Common myeloid progenitor, CD34-positive (primary cell): ENCODE results near the gene ATXN7L3.
A peak's percentile ranks its signal among the peaks of the same experiment; 100 is the strongest.

Experiments used
- CTCF ChIA-PET: fragments of 350-600 bp; sonication (Branson Sonifier 250); formaldehyde crosslinking; loops from one replicate; lab custom pipeline; 2021; ENCODE audit warnings: antibody characterized with exemption; lab: Charles Lee
- POLR2A ChIA-PET: fragments of 350-600 bp; sonication (Branson Sonifier 250); formaldehyde crosslinking; loops from one replicate; lab custom pipeline; 2021; ENCODE audit warnings: antibody characterized with exemption; lab: Charles Lee
- DNase-seq, 3 donors: peaks; one replicate each; pipeline versions ENCODE4 v3.0.0 to v3.0.0-alpha.2; 2013
- H3K27ac ChIP-seq, 2 experiments: 1 replicate in 1 of 2; 2 replicates in 1 of 2; pipeline ENCODE4 v1.7.0; 2013; ENCODE audit warnings: inconsistent platforms in 2 of 2, low read length in 2 of 2, mild to moderate bottlenecking in 2 of 2, low read depth in 1 of 2, moderate library complexity in 1 of 2; ENCODE audit not compliant: severe bottlenecking in 2 of 2, insufficient read depth in 1 of 2, poor library complexity in 1 of 2
- H3K27me3 ChIP-seq, 5 experiments: replicated peaks in 2 of 5; 1 replicate in 3 of 5; 2 replicates in 2 of 5; pipeline versions ENCODE4 v1.6.1 to v1.7.0; 2013; ENCODE audit warnings: low read length in 4 of 5, mild to moderate bottlenecking in 2 of 5, moderate library complexity in 2 of 5, inconsistent platforms in 1 of 5; ENCODE audit not compliant: insufficient read depth in 5 of 5, control insufficient read depth in 4 of 5
- H3K36me3 ChIP-seq, 4 experiments: 1 replicate in 2 of 4; 2 replicates in 2 of 4; pipeline versions ENCODE4 v1.6.1 to v1.7.0; 2013; ENCODE audit warnings: low read length in 3 of 4, control low read depth in 1 of 4, mild to moderate bottlenecking in 1 of 4; ENCODE audit not compliant: control insufficient read depth in 4 of 4, insufficient read depth in 4 of 4
- H3K4me1 ChIP-seq, 4 experiments: 1 replicate in 3 of 4; 2 replicates in 1 of 4; pipeline versions ENCODE4 v1.6.1 to v1.7.1; 2013; ENCODE audit warnings: low read length in 3 of 4, mild to moderate bottlenecking in 3 of 4, control low read depth in 1 of 4, inconsistent platforms in 1 of 4, moderate library complexity in 1 of 4; ENCODE audit not compliant: control insufficient read depth in 4 of 4, insufficient read depth in 4 of 4; ENCODE audit errors: control extremely low read depth in 1 of 4
- H3K4me3 ChIP-seq, 7 experiments: 1 replicate in 4 of 7; 2 replicates in 3 of 7; pipeline versions ENCODE4 v1.5.1 to v1.7.0; 2013; ENCODE audit warnings: mild to moderate bottlenecking in 7 of 7, low read length in 6 of 7, moderate library complexity in 6 of 7, inconsistent platforms in 2 of 7, low read depth in 2 of 7, control low read depth in 1 of 7; ENCODE audit not compliant: insufficient read depth in 4 of 7, control insufficient read depth in 1 of 7; ENCODE audit errors: extremely low read depth in 1 of 7
- H3K9me3 ChIP-seq, 5 experiments: 1 replicate in 4 of 5; 2 replicates in 1 of 5; pipeline versions ENCODE4 v1.6.1 to v1.7.1; 2013; ENCODE audit warnings: low read length in 4 of 5, mild to moderate bottlenecking in 2 of 5, inconsistent platforms in 1 of 5, low read depth in 1 of 5, moderate library complexity in 1 of 5; ENCODE audit not compliant: control insufficient read depth in 4 of 5, insufficient read depth in 2 of 5; ENCODE audit errors: control extremely low read depth in 1 of 5
- WGBS: methylation state at CpG from one replicate; pipeline ENCODE4 v1.1.5; 2013; ENCODE audit not compliant: insufficient coverage; 5-methylcytosine and 5-hydroxymethylcytosine counted together

The ATXN7L3 gene

DNA sequence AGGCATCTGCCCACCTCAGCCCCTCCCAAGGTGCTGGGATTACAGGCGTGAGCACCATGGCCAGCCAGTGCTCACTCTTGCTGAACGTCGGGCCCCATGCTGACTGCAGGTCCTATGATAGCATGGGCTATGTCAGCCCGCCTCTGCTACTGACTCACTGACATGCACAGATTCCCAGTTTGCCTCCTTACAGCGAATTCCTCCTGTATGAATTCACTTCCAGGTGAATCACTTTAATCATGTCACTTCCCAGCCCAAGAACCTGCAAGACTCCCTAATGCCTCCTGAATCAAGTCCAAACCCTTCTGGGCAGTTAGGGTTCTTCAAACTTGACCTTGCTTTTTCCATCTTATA lies 35.9 kb upstream of the ATXN7L3 start:
- DNase-seq, result no peak
- Histone ChIP-seq H3K9me3 (no peaks in the 10 kb centered on the region), H3K36me3 (no peaks in the 10 kb centered on the region), H3K27ac (no peak overlapping the region), H3K4me3 (no peak overlapping the region), H3K4me1 (peaks cover 0 to 6% (median 3%) of the 10 kb centered on the region in 4 experiments), H3K27me3 (no peaks in the 10 kb centered on the region)
- WGBS, result 93% methylated on average over 3 of the region's 5 CpGs
- ChIA-PET POLR2A (no interaction called here), CTCF (interaction anchor here (2.0 kb wide), 1 partner anchor 14 kb away, joined by 5 read pairs; no protein-coding TSS in a partner anchor)

DNA sequence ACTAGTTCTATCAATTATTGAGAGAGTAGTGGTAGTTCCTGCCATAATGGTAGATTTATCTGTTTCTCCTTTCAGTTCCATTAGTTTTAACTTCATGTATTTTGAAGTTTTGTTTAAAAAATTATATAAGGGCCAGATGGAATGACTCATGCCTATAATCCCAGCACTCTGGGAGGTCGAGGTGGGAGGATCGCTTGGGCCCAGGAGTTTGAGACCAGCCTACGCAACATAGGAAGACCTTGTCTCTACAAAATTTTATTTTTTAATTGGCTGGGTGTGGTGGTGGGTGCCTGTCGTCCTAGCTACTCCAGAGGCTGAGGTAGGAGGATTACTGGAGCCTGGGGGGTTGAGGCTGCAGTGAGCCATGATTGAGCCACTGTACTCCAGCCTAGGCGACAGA lies 33.9 kb upstream of the ATXN7L3 start:
- 88% methylated on average over 3 of the region's 5 CpGs for WGBS
- H3K36me3 ChIP-seq, result no peaks in the 10 kb centered on the region
- no peaks in the 10 kb centered on the region for H3K9me3 ChIP-seq
- DNase-seq, result no peak
- POLR2A ChIA-PET, result no interaction called here
- H3K4me1 ChIP-seq, result peaks cover 0 to 6% (median 2%) of the 10 kb centered on the region in 4 experiments
- H3K4me3 ChIP-seq, result no peak overlapping the region
- no peaks in the 10 kb centered on the region for H3K27me3 ChIP-seq
- CTCF ChIA-PET, result no interaction called here
- no peak overlapping the region for H3K27ac ChIP-seq

DNA sequence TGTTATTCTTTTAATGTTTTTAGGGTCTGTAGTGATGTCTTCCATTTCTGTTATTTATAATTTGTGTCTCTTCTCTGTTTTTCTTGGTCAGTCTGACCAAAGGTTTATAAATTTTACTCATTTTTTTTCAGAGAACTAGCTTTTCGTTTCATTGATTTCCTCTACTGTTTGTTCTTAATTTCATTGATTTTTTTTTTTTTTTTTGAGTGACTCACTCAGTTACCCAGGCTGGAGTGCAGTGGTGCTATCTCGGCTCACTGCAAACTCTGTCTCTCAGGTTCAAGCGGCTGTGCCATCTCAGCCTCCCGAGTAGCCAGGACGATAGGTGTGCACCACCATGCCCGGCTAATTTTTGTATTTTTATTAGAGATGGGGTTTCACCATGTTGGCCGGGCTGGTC lies 32.4 kb upstream of the ATXN7L3 start:
- Histone ChIP-seq H3K36me3 (no peaks in the 10 kb centered on the region), H3K27me3 (no peaks in the 10 kb centered on the region), H3K9me3 (no peaks in the 10 kb centered on the region), H3K4me3 (no peak overlapping the region), H3K27ac (no peak overlapping the region), H3K4me1 (peaks cover 0 to 6% (median 2%) of the 10 kb centered on the region in 4 experiments)
- POLR2A ChIA-PET, result no interaction called here
- CTCF ChIA-PET, result interaction anchor here (0.7 kb wide), 1 partner anchor 11 kb away, joined by 3 read pairs; no protein-coding TSS in a partner anchor
- WGBS, result 100% methylated on average over 5 of the region's 7 CpGs
- DNase-seq, result no peak

DNA sequence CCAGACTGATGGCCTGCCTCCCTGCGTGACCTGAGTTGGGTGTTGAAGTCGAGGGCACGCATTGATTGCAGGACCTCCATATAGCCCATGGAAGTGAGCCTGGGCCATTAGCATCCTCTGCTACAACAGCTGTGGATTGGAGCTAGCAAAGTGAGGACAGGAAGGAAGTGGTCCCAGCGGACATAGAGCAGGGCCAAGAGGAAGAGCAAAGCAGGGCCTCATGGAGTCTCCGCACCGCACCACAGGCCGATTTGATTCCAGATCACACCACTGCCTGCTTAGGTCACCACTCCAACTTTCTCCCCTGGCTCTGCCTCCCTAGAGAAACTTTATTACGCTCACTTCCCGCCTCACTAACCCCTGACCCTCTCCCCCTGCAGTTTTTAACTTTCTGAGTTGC lies 30.5 kb upstream of the ATXN7L3 start:
- no peak overlapping the region for H3K27ac ChIP-seq
- H3K4me1 ChIP-seq, result peaks cover 0 to 5% (median 2%) of the 10 kb centered on the region in 4 experiments
- H3K36me3 ChIP-seq, result no peaks in the 10 kb centered on the region
- 99% methylated on average over 8 of the region's 9 CpGs for WGBS
- no peaks in the 10 kb centered on the region for H3K9me3 ChIP-seq
- no peak overlapping the region for H3K4me3 ChIP-seq
- ChIA-PET POLR2A (no interaction called here), CTCF (interaction anchor here (1.4 kb wide), 1 partner anchor 129 kb away, joined by 4 read pairs; no protein-coding TSS in a partner anchor)
- no peak for DNase-seq
- no peaks in the 10 kb centered on the region for H3K27me3 ChIP-seq

DNA sequence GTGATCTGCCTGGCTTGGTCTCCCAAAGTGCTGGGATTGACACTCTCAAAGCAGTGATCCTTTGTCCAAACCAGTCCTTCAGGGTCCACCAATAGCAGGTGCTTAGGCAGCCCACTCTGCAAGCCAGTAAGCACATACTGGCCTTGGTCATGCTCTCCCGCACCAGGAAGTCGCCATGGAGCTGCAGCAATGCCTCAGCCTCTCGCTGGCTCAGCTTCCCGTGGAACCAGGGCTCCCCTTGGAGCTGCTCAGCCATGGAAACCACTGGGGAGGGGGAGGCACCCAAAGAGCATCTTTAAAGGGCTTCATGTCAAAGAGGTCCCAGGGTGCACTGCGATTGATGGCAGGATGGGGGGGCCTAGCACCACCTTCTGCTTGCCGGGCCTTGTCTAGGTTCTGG lies 29.4 kb upstream of the ATXN7L3 start:
- Histone ChIP-seq H3K36me3 (no peaks in the 10 kb centered on the region), H3K4me3 (no peak overlapping the region), H3K27ac (no peak overlapping the region), H3K4me1 (no peaks in the 10 kb centered on the region), H3K27me3 (no peaks in the 10 kb centered on the region), H3K9me3 (no peaks in the 10 kb centered on the region)
- DNase-seq, result no peak
- POLR2A ChIA-PET, result no interaction called here
- WGBS, result 93% methylated on average over 6 of the region's 6 CpGs
- CTCF ChIA-PET, result interaction anchor here (1.4 kb wide), 3 partner anchors 9 to 130 kb away, joined by 3 to 4 read pairs (median 3); partner anchors contain the start of gene UBTF

DNA sequence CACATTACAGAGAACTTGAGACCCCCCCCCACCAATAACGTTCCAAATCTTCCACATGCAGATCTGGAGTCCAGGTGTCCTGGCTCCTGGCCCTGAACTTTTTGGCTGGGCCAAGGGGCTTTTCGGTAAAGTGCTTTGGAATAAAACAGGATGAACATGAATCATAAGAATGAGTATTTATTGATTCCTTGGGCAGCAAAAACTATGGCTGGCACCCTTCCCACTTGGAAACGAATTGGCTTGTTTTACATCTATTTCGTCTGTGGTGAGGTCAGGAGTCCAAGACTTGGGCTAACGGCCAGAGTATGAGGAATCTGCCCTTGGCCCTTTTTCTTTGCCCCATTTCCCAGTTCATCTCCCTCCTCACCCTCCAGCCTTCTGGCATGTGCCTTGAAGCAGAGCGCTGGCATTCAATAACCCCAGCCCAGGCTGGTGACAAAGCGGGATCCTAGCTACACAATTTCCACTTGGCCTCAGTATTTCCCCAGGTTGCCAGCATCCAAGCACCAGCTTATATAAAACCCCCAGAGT lies 23.9 kb upstream of the ATXN7L3 start:
- DNase-seq, result no peak
- H3K4me1 ChIP-seq, result peaks cover 0 to 18% (median 14%) of the 10 kb centered on the region in 4 experiments
- no peak overlapping the region for H3K4me3 ChIP-seq
- H3K36me3 ChIP-seq, result no peaks in the 10 kb centered on the region
- 96% methylated on average over 4 of the region's 7 CpGs for WGBS
- H3K27me3 ChIP-seq, result no peaks in the 10 kb centered on the region
- POLR2A ChIA-PET, result no interaction called here
- CTCF ChIA-PET, result interaction anchor here (1.4 to 1.8 kb wide), 4 partner anchors 10 to 108 kb away, joined by 3 to 4 read pairs (median 3); no protein-coding TSS in a partner anchor
- no peaks in the 10 kb centered on the region for H3K9me3 ChIP-seq
- H3K27ac ChIP-seq, result no peak overlapping the region

DNA sequence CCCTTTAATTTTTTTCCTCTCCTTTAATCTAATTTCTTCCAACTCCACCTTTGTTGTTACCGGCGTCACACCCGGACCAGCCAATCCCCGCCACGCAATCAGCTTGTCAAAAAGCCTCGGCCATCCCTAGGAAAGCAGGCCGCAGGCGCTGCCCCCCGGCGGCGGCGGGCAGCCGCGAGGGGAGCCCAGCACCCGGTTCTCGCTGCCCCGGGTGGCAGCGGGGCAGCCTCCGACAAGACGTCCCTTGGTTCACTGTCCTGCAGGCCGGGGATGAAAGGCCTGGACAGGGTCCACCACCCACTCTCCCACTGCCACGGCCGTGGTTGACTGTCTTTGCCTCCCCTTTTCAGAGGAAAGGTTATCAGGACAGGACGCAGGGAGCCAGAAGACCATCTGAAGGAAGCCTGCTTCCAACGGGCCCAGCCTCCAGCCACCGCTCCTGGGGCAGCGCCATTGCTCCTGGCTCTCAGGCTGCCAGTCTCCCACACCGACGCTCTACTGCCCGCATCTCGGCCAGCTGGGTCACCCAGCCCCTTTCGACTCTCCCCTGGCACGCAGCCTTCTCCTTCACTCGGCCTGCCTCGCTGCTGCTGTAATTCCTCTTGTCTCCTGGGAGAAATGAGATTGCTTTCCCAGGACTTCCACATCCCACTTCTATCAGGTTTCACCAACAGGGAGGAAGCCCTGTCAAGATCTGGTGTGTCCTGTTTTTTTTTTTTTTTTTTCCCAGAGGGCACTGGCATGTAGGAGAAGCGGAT lies 22.6 kb upstream of the ATXN7L3 start:
- CTCF ChIA-PET, result interaction anchor here (0.6 to 2.1 kb wide), 21 partner anchors 11 to 466 kb away, joined by 3 to 20 read pairs (median 3); no protein-coding TSS in a partner anchor
- no peaks in the 10 kb centered on the region for H3K27me3 ChIP-seq
- peaks cover 8 to 28% (median 24%) of the 10 kb centered on the region in 4 experiments for H3K4me1 ChIP-seq
- WGBS, result 5% methylated on average over 35 of the region's 36 CpGs
- H3K4me3 ChIP-seq, result peak overlapping the region; percentile 69 to 95 (median 93)
- peak; percentile 66 to 76 (median 67) for DNase-seq
- H3K27ac ChIP-seq, result peak overlapping the region in 1 of 2 experiments; percentile 77
- POLR2A ChIA-PET, result interaction anchor here (0.6 to 2.8 kb wide), 5 partner anchors 23 to 111 kb away, joined by 3 to 11 read pairs (median 4); partner anchors contain the start of genes ATXN7L3 and TMUB2
- peaks cover 0 to 4% (median 1%) of the 10 kb centered on the region in 4 experiments for H3K36me3 ChIP-seq
- no peaks in the 10 kb centered on the region for H3K9me3 ChIP-seq
